ENCODE results near the gene NVL.

The NVL gene

GRCh38 chr1:224180783-224181452 is 149.1 kb downstream of the NVL start:
- TF ChIP-seq, protein P1, sequence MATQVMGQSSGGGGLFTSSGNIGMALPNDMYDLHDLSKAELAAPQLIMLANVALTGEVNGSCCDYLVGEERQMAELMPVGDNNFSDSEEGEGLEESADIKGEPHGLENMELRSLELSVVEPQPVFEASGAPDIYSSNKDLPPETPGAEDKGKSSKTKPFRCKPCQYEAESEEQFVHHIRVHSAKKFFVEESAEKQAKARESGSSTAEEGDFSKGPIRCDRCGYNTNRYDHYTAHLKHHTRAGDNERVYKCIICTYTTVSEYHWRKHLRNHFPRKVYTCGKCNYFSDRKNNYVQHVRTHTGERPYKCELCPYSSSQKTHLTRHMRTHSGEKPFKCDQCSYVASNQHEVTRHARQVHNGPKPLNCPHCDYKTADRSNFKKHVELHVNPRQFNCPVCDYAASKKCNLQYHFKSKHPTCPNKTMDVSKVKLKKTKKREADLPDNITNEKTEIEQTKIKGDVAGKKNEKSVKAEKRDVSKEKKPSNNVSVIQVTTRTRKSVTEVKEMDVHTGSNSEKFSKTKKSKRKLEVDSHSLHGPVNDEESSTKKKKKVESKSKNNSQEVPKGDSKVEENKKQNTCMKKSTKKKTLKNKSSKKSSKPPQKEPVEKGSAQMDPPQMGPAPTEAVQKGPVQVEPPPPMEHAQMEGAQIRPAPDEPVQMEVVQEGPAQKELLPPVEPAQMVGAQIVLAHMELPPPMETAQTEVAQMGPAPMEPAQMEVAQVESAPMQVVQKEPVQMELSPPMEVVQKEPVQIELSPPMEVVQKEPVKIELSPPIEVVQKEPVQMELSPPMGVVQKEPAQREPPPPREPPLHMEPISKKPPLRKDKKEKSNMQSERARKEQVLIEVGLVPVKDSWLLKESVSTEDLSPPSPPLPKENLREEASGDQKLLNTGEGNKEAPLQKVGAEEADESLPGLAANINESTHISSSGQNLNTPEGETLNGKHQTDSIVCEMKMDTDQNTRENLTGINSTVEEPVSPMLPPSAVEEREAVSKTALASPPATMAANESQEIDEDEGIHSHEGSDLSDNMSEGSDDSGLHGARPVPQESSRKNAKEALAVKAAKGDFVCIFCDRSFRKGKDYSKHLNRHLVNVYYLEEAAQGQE (IDR thresholded peaks at IDR 0.05; ENCODE audit: insufficient read depth in 1 of 2, low read depth in 2 of 2, low read length in 2 of 2): no peak
- no peak for TF ChIP-seq FOXP2 (optimal IDR thresholded peaks at IDR 0.05; ENCODE audit: borderline replicate concordance, extremely low read depth, extremely low read length, insufficient read depth)
- TF ChIP-seq TAF1 (IDR thresholded peaks at IDR 0.05; ENCODE audit: borderline replicate concordance, insufficient read depth, low read length): no peak
- no peak for TF ChIP-seq SIN3A (IDR thresholded peaks at IDR 0.05; ENCODE audit: borderline replicate concordance, insufficient read depth, low read length)
- TF ChIP-seq POLR2AphosphoS5 (IDR thresholded peaks at IDR 0.05; ENCODE audit: low read depth, low read length): no peak

DNA sequence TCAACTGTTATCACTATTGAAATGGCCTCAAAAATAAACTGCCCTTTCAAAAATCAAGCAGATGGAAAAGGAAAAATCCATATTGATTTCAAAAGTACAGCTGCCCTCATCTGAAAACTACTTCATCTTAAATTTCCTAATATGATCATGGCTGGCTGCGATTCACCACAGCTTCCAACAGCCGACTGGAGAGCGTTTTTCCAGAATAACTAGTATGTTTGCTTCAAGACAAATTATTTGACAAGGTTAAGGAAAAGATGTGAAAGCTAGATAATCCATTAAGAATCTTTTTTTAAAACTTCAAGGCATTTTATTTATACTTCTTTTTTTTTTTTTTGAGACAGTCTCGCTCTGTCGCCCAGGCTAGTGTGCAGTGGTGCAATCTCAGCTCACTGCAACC is 151.1 kb downstream of the NVL start:
- TF ChIP-seq POLR2AphosphoS5 (IDR thresholded peaks at IDR 0.05; ENCODE audit: low read depth, low read length): no peak
- TF ChIP-seq TAF1 (IDR thresholded peaks at IDR 0.05; ENCODE audit: borderline replicate concordance, insufficient read depth, low read length): no peak
- TF ChIP-seq SIN3A (IDR thresholded peaks at IDR 0.05; ENCODE audit: borderline replicate concordance, insufficient read depth, low read length): no peak
- TF ChIP-seq FOXP2 (optimal IDR thresholded peaks at IDR 0.05; ENCODE audit: borderline replicate concordance, extremely low read depth, extremely low read length, insufficient read depth): no peak
- TF ChIP-seq, protein P1 (IDR thresholded peaks at IDR 0.05; ENCODE audit: insufficient read depth in 1 of 2, low read depth in 2 of 2, low read length in 2 of 2): no peak

DNA sequence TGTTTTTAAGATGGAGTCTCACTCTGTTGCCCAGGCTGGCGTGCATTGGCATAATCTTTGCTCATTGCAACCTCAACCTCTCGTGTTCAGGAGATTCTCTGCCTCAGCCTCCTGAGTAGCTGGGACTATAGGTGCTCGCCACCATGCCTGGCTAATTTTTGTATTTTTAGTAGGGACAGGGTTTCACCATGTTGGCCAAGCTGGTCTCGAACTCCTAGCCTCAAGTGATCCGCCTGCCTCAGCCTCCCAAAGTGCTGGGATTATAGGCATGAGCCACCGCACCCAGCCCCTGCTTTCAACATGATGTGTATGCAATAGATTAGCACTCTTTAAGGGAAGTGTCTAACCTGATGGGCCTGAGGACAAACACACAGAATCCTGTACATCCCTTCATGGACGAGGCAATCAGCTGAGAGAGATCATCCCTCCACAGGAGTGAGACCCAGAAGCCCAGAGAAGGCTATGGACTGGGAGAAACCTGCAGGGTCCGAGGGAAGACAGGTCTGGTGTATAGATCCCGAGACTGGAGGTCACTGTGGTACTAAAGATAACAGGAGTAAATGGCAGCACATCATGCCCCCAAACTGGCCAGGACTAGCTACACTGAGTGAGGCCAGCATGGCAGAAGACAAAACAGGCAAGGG is 152.5 kb downstream of the NVL start:
- TF ChIP-seq FOXP2 (optimal IDR thresholded peaks at IDR 0.05; ENCODE audit: borderline replicate concordance, extremely low read depth, extremely low read length, insufficient read depth): no peak
- TF ChIP-seq SIN3A (IDR thresholded peaks at IDR 0.05; ENCODE audit: borderline replicate concordance, insufficient read depth, low read length): no peak
- TF ChIP-seq, protein P1 (IDR thresholded peaks at IDR 0.05; ENCODE audit: insufficient read depth in 1 of 2, low read depth in 2 of 2, low read length in 2 of 2): no peak
- no peak for TF ChIP-seq TAF1 (IDR thresholded peaks at IDR 0.05; ENCODE audit: borderline replicate concordance, insufficient read depth, low read length)
- no peak for TF ChIP-seq POLR2AphosphoS5 (IDR thresholded peaks at IDR 0.05; ENCODE audit: low read depth, low read length)
